K562 (cell line): Measurements from ENCODE around the gene CELA3A. TPM values are rescaled to one million over a fixed set of nuclear protein-coding genes. Genes with fewer than 3 reads are reported as not detected.
A peak's percentile ranks its signal among the peaks of the same experiment; 100 is the strongest.

Experiments used
- ARID3A ChIP-seq: IDR thresholded peaks from 2 replicates; pipeline ENCODE4 v1.6.1; 2012; ENCODE audit warnings: low read depth, low read length, improper control_type of control experiment, borderline replicate concordance
- HLTF ChIP-seq: fragments of 450-650 bp; IDR thresholded peaks from 2 replicates; pipeline ENCODE4 v1.6.1; 2016
- MAFF ChIP-seq: IDR thresholded peaks from 2 replicates; pipeline ENCODE4 v1.6.1; 2012; ENCODE audit warnings: low read length, improper control_type of control experiment
- NR2F6 ChIP-seq: fragments of 450-650 bp; formaldehyde crosslinking; IDR thresholded peaks from 2 replicates; pipeline ENCODE4 v1.4.0; 2020; ENCODE audit warnings: mild to moderate bottlenecking
- SIX5 ChIP-seq, 2 experiments: IDR thresholded peaks; 2 replicates each; pipeline ENCODE4 v1.6.1; 2011; ENCODE audit warnings: low read length in 2 of 2, borderline replicate concordance in 1 of 2, low read depth in 1 of 2, mild to moderate bottlenecking in 1 of 2, moderate library complexity in 1 of 2; ENCODE audit not compliant: insufficient read depth in 1 of 2
- ZBTB5 ChIP-seq: fragments of 450-650 bp; IDR thresholded peaks from 2 replicates; pipeline ENCODE4 v1.6.1; 2017; ENCODE audit warnings: antibody characterized with exemption
- ZFX ChIP-seq: sonication (generic); formaldehyde crosslinking; IDR thresholded peaks from 2 replicates; pipeline ENCODE4 v1.8.0; 2022; ENCODE audit warnings: mild to moderate bottlenecking, missing genetic modification reagents, moderate library complexity
- ZNF134 ChIP-seq: fragments of 250-450 bp; sonication (Bioruptor Pico); conservative IDR thresholded peaks from 2 replicates; pipeline ENCODE4 v1.4.0; 2020
- ZNF146 ChIP-seq: IDR thresholded peaks from one replicate; pipeline ENCODE4 v1.6.1; 2018; ENCODE audit warnings: missing compliant biosample characterization; ENCODE audit not compliant: unreplicated experiment
- ZNF316 ChIP-seq: fragments of 450-650 bp; IDR thresholded peaks from 2 replicates; pipeline ENCODE4 v1.6.1; 2016
- ZNF431 ChIP-seq: sonication (generic); formaldehyde crosslinking; IDR thresholded peaks from 2 replicates; pipeline ENCODE4 v1.8.0; 2022; ENCODE audit warnings: mild to moderate bottlenecking, missing genetic modification reagents
- ZNF507 ChIP-seq: conservative IDR thresholded peaks from 2 replicates; pipeline ENCODE4 v1.6.1; 2017; ENCODE audit warnings: missing genetic modification characterization, missing compliant biosample characterization
- polyA plus RNA-seq, 8 experiments: library from polyadenylated mRNA; depleted of rRNA in 4 of 8; stranded (reverse) in 5 of 8; unstranded in 3 of 8; fragments of >200 nt; fragmentation: Nextera tagmentation in 2 of 8; fragmentation: Illumina TruSeq in 1 of 8; extraction: Ambion mirVana in 2 of 8; extraction: Trizol in 1 of 8; gene quantifications; 2 replicates each; pipeline versions ENCODE4 v1.2.1 to v1.2.3, GENCODE V29; 2011 to 2014; ENCODE audit warnings: inconsistent platforms in 1 of 8, missing spikeins in 1 of 8
- total RNA-seq, 7 experiments: library from RNA; depleted of rRNA in 6 of 7; stranded (reverse); fragments of >200 nt in 6 of 7; fragmentation: Illumina TruSeq in 2 of 7; extraction: Trizol in 2 of 7; gene quantifications; 2 replicates each; pipeline versions ENCODE4 v1.2.1 to v1.2.3, GENCODE V29; 2011 to 2021; ENCODE audit warnings: low replicate concordance in 1 of 7
- TF ChIP-seq, protein P1 (sequence below): fragments of 200-800 bp; sonication (Bioruptor generic); IDR thresholded peaks from 2 replicates; pipeline ENCODE4 v1.6.1; 2016; ENCODE audit warnings: missing genetic modification characterization, missing compliant biosample characterization
- TF ChIP-seq, protein P2 (sequence below): sonication (generic); formaldehyde crosslinking; IDR thresholded peaks from 2 replicates; pipeline ENCODE4 v1.8.0; 2022; ENCODE audit warnings: mild to moderate bottlenecking, low read depth, missing genetic modification reagents
- TF ChIP-seq, protein P3 (sequence below): sonication (generic); formaldehyde crosslinking; IDR thresholded peaks from 2 replicates; pipeline ENCODE4 v1.8.0; 2023; ENCODE audit warnings: mild to moderate bottlenecking, missing genetic modification reagents

Gene CELA3A
- total and polyA plus RNA-seq, 9 of the 15 experiments (the other 6 are each of a cell fraction or from before 2014, with no cell fraction given), result 5.4 TPM; not detected in 8

DNA sequence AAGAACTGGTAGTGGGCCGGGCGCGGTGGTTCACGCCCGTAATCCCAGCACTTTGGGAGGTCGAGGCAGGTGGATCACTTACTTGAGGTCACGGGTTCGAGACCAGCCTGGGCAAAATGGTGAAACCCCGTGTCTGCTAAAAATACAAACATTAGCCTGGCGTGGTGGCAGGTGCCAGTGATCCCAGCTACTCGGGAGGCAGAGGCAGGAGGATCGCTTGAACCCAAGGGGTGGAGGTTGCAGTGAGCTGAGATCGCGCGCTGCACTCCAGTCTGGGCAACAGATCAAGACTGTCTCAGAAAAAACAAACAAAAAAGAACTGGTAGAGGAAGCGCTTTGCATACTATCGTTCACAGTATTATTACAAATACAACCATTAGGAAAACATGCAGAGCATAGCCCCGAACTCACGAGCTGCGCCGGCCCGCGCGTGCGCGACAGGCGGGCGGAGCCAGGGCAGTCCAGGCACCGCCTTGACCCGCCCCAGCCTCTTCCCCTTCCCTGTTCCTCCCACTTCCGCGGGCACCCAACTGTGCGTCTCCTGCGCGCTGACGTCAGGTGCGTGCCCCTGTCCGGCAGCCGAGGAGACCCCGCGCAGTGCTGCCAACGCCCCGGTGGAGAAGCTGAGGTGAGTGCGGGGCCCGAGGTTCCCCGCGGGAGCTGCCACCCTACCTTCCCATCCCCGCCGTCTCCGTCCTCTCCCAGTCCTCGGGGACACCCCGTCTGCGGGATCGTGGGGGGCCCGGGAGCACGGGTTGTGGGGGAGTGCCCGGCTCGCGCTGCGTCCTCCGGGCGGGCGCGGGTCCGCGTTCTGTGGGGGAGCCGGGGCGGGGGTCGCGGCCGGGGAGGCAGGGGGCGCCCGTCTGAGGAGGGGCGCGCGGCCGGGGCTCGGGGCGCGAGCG, 50.9 kb downstream of the CELA3A start, which contains the start of gene CDC42 (continued):
- TF ChIP-seq, protein P1, sequence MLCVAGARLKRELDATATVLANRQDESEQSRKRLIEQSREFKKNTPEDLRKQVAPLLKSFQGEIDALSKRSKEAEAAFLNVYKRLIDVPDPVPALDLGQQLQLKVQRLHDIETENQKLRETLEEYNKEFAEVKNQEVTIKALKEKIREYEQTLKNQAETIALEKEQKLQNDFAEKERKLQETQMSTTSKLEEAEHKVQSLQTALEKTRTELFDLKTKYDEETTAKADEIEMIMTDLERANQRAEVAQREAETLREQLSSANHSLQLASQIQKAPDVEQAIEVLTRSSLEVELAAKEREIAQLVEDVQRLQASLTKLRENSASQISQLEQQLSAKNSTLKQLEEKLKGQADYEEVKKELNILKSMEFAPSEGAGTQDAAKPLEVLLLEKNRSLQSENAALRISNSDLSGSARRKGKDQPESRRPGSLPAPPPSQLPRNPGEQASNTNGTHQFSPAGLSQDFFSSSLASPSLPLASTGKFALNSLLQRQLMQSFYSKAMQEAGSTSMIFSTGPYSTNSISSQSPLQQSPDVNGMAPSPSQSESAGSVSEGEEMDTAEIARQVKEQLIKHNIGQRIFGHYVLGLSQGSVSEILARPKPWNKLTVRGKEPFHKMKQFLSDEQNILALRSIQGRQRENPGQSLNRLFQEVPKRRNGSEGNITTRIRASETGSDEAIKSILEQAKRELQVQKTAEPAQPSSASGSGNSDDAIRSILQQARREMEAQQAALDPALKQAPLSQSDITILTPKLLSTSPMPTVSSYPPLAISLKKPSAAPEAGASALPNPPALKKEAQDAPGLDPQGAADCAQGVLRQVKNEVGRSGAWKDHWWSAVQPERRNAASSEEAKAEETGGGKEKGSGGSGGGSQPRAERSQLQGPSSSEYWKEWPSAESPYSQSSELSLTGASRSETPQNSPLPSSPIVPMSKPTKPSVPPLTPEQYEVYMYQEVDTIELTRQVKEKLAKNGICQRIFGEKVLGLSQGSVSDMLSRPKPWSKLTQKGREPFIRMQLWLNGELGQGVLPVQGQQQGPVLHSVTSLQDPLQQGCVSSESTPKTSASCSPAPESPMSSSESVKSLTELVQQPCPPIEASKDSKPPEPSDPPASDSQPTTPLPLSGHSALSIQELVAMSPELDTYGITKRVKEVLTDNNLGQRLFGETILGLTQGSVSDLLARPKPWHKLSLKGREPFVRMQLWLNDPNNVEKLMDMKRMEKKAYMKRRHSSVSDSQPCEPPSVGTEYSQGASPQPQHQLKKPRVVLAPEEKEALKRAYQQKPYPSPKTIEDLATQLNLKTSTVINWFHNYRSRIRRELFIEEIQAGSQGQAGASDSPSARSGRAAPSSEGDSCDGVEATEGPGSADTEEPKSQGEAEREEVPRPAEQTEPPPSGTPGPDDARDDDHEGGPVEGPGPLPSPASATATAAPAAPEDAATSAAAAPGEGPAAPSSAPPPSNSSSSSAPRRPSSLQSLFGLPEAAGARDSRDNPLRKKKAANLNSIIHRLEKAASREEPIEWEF (CRISPR knock-in tag), result no peak
- TF ChIP-seq ZNF431 (CRISPR knock-in tag) (peak; percentile 50; the same call in 1 of the 2 replicates), SIX5 (IDR thresholded peaks at IDR 0.05; ENCODE audit: borderline replicate concordance in 1 of 2, insufficient read depth in 1 of 2, low read depth in 1 of 2, low read length in 2 of 2) (no peak), ZNF146 (no peak), ZNF507 (tag) (no peak), MAFF (no peak), ZNF316 (no peak), ZBTB5 (no peak), NR2F6 (CRISPR knock-in tag) (no peak), HLTF (no peak), ZNF134 (no peak), ZFX (CRISPR knock-in tag) (peak; percentile 54), ARID3A (no peak)
- TF ChIP-seq, protein P2, sequence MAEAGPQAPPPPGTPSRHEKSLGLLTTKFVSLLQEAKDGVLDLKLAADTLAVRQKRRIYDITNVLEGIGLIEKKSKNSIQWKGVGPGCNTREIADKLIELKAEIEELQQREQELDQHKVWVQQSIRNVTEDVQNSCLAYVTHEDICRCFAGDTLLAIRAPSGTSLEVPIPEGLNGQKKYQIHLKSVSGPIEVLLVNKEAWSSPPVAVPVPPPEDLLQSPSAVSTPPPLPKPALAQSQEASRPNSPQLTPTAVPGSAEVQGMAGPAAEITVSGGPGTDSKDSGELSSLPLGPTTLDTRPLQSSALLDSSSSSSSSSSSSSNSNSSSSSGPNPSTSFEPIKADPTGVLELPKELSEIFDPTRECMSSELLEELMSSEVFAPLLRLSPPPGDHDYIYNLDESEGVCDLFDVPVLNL (CRISPR knock-in tag), result no peak
- TF ChIP-seq, protein P3, sequence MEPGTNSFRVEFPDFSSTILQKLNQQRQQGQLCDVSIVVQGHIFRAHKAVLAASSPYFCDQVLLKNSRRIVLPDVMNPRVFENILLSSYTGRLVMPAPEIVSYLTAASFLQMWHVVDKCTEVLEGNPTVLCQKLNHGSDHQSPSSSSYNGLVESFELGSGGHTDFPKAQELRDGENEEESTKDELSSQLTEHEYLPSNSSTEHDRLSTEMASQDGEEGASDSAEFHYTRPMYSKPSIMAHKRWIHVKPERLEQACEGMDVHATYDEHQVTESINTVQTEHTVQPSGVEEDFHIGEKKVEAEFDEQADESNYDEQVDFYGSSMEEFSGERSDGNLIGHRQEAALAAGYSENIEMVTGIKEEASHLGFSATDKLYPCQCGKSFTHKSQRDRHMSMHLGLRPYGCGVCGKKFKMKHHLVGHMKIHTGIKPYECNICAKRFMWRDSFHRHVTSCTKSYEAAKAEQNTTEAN, result no peak
